ENCODE data around the gene ABHD12B.

GRCh38 chr14:50822501-50823042, 49.3 kb upstream of the ABHD12B start:
- TF ChIP-seq TAF1 (CRISPR knock-in tag; IDR thresholded peaks at IDR 0.05) (no peak), BHLHE40 (IDR thresholded peaks at IDR 0.05; ENCODE audit: low read length) (no peak), USF2 (IDR thresholded peaks at IDR 0.05; ENCODE audit: low read depth, low read length) (no peak), USF2 (CRISPR knock-in tag; IDR thresholded peaks at IDR 0.05; ENCODE audit: borderline replicate concordance) (no peak), ZNF639 (CRISPR knock-in tag; conservative IDR thresholded peaks at IDR 0.05) (no peak), PBX3 (CRISPR knock-in tag; IDR thresholded peaks at IDR 0.05; ENCODE audit: borderline replicate concordance) (no peak), CTCF (CRISPR knock-in tag; IDR thresholded peaks at IDR 0.05) (no peak), ZSCAN20 (CRISPR knock-in tag; IDR thresholded peaks at IDR 0.05; ENCODE audit: borderline replicate concordance) (no peak), NFYB (CRISPR knock-in tag; IDR thresholded peaks at IDR 0.05) (no peak), PATZ1 (CRISPR knock-in tag; IDR thresholded peaks at IDR 0.05) (no peak), ZNF660 (CRISPR knock-in tag; IDR thresholded peaks at IDR 0.05; ENCODE audit: borderline replicate concordance, low read depth) (no peak), ETS1 (CRISPR knock-in tag; IDR thresholded peaks at IDR 0.05) (no peak)
